Uterus (tissue), 2 donors: Measurements from ENCODE around the gene IL6R.

Source experiments
- CTCF ChIP-seq, 4 experiments: fragments of 200-600 bp in 2 of 4; fragments of 450-650 bp in 2 of 4; sonication (generic) in 2 of 4; IDR thresholded peaks; one replicate each; pipeline ENCODE4 v1.5.1; 2016 to 2019; ENCODE audit warnings: antibody characterized with exemption in 4 of 4, mild to moderate bottlenecking in 2 of 4, moderate library complexity in 1 of 4
- POLR2A ChIP-seq, 2 donors: fragments of 450-650 bp; IDR thresholded peaks; one replicate each; pipeline ENCODE4 v1.6.1; 2016; ENCODE audit warnings: antibody characterized with exemption in 2 of 2, mild to moderate bottlenecking in 1 of 2, moderate library complexity in 1 of 2

- no peak for TF ChIP-seq CTCF (IDR thresholded peaks at IDR 0.05)
- TF ChIP-seq POLR2A (IDR thresholded peaks at IDR 0.05), result no peak
These were observed 62.4 kb downstream of the IL6R start for GRCh38 chr1:154467434-154468102.
